Measurements from ENCODE around the gene KLHL41. TPM values are rescaled to one million over a fixed set of nuclear protein-coding genes. Genes with fewer than 3 reads are reported as not detected.
A peak's percentile ranks its signal among the peaks of the same experiment; 100 is the strongest.
"Not testable (repeated sequence)": the region's sequence is repeated elsewhere in the genome, so short reads cannot be mapped to it uniquely, and the experiment has no call there.

Gene KLHL41
- total RNA-seq, 3 donors from 2014 or later (not counting 1 experiment from before 2014, with no cell fraction given), result not detected

DNA sequence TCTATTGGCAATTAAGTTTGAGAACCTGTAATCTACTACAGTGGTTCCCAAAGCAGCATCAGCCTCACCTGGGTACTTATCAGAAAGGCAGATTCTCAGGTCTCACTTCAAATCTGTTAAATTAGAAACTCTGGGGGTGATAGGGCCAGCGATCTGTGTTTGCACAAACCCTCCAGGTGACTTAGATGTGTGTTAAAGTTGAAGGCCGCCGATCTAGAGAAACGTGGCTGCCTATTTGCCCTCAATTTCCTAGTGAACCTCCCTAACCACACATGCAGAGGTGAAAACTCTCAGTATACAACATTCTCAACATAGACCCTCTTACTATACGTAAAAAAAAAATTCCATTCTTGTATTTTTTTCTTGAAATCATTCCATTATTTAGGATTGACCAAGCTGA, 14.2 kb downstream of the KLHL41 start:
- DNase-seq (no peak), ATAC-seq (no peak)
- H3K27ac Mint-ChIP-seq, result no peak overlapping the region
- intact Hi-C loops (cut with micrococcal nuclease), result no loop called here
- 92% methylated on average over 4 of the region's 5 CpGs for WGBS (ENCODE audit: insufficient coverage)
- no peak overlapping the region for H3K27ac ChIP-seq (ENCODE audit: low read length)
- H3K36me3 ChIP-seq (ENCODE audit: control insufficient read depth, insufficient read depth, low read length), result no peaks in the 10 kb centered on the region
- H3K4me3 ChIP-seq (ENCODE audit: low read length), result no peak overlapping the region
- no peaks in the 10 kb centered on the region for H3K36me3 Mint-ChIP-seq
- H3K4me3 Mint-ChIP-seq, result no peak overlapping the region
- H3K27me3 ChIP-seq (ENCODE audit: control insufficient read depth, insufficient read depth, low read length), result no peaks in the 10 kb centered on the region
- H3K27me3 Mint-ChIP-seq (ENCODE audit: low read depth in 2 of 2), result no peaks in the 10 kb centered on the region
- H3K9me3 ChIP-seq (ENCODE audit: control insufficient read depth, insufficient read depth, low read length), result no peaks in the 10 kb centered on the region
- no peaks in the 10 kb centered on the region for H3K9me3 Mint-ChIP-seq
- H3K4me1 Mint-ChIP-seq, result no peaks in the 10 kb centered on the region
- TF ChIP-seq, protein P1, sequence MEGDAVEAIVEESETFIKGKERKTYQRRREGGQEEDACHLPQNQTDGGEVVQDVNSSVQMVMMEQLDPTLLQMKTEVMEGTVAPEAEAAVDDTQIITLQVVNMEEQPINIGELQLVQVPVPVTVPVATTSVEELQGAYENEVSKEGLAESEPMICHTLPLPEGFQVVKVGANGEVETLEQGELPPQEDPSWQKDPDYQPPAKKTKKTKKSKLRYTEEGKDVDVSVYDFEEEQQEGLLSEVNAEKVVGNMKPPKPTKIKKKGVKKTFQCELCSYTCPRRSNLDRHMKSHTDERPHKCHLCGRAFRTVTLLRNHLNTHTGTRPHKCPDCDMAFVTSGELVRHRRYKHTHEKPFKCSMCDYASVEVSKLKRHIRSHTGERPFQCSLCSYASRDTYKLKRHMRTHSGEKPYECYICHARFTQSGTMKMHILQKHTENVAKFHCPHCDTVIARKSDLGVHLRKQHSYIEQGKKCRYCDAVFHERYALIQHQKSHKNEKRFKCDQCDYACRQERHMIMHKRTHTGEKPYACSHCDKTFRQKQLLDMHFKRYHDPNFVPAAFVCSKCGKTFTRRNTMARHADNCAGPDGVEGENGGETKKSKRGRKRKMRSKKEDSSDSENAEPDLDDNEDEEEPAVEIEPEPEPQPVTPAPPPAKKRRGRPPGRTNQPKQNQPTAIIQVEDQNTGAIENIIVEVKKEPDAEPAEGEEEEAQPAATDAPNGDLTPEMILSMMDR (IDR thresholded peaks at IDR 0.05), result no peak
- H3K4me1 ChIP-seq (ENCODE audit: control insufficient read depth, insufficient read depth, low read length), result no peaks in the 10 kb centered on the region

DNA sequence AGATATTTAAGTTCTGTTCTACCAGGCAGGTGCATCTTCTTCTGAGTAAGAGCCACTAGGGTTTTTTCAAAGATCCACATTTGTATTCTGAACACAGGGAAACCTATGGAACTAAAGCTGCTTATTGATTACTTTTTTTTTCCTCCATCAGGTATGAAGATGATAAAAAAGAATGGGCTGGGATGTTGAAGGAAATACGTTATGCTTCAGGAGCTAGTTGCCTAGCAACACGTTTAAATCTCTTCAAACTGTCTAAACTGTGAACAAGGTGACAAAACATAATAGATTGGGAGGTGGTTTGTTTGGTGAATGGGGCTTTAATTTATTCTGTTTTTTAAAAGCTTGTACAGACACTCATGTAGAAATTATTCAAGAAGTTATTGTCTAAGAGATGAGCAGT, 15.9 kb downstream of the KLHL41 start:
- H3K27me3 Mint-ChIP-seq (ENCODE audit: low read depth in 2 of 2), result no peaks in the 10 kb centered on the region
- 87% methylated on average over 2 of the region's 2 CpGs for WGBS (ENCODE audit: insufficient coverage)

DNA sequence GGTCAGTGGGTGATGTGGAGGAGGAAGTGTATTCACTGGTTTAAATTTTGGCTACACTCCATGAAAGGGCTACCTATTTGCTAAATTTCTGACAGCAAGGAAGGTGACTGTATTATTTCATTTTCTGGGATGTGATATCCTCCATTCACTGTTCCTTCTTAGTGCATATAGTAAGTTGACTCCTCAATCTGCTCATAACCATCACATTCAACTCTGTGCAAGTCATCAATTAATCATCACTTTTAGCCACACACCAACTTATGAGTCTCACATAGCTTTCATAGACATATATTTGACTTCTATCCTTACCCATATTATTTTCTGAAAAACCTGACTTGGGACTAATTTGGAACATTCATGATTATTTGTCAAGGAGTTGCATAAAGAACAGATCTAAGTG, 16.9 kb downstream of the KLHL41 start:
- intact Hi-C loops (cut with micrococcal nuclease), result no loop called here
- H3K4me1 ChIP-seq (ENCODE audit: control insufficient read depth, insufficient read depth, low read length), result no peaks in the 10 kb centered on the region
- peaks cover 8% of the 10 kb centered on the region for H3K36me3 ChIP-seq (ENCODE audit: control insufficient read depth, insufficient read depth, low read length)
- no peaks in the 10 kb centered on the region for H3K9me3 ChIP-seq (ENCODE audit: control insufficient read depth, insufficient read depth, low read length)
- no peak overlapping the region for H3K4me3 ChIP-seq (ENCODE audit: low read length)
- Mint-ChIP-seq H3K27me3 (ENCODE audit: low read depth in 2 of 2) (no peaks in the 10 kb centered on the region), H3K4me1 (no peaks in the 10 kb centered on the region), H3K36me3 (peaks cover 6% of the 10 kb centered on the region), H3K4me3 (no peak overlapping the region), H3K9me3 (no peaks in the 10 kb centered on the region), H3K27ac (no peak overlapping the region)
- no peak for DNase-seq
- H3K27me3 ChIP-seq (ENCODE audit: control insufficient read depth, insufficient read depth, low read length), result no peaks in the 10 kb centered on the region
- TF ChIP-seq, protein P1 (IDR thresholded peaks at IDR 0.05), result no peak
- ATAC-seq, result no peak
- H3K27ac ChIP-seq (ENCODE audit: low read length), result no peak overlapping the region

More for the DNA sequence above, 15.9 kb downstream of the KLHL41 start:
- Mint-ChIP-seq H3K4me1 (no peaks in the 10 kb centered on the region), H3K4me3 (no peak overlapping the region), H3K9me3 (no peaks in the 10 kb centered on the region), H3K36me3 (peaks cover 6% of the 10 kb centered on the region), H3K27ac (no peak overlapping the region)
- Histone ChIP-seq H3K4me3 (ENCODE audit: low read length) (no peak overlapping the region), H3K4me1 (ENCODE audit: control insufficient read depth, insufficient read depth, low read length) (no peaks in the 10 kb centered on the region), H3K27ac (ENCODE audit: low read length) (no peak overlapping the region), H3K9me3 (ENCODE audit: control insufficient read depth, insufficient read depth, low read length) (no peaks in the 10 kb centered on the region), H3K27me3 (ENCODE audit: control insufficient read depth, insufficient read depth, low read length) (no peaks in the 10 kb centered on the region), H3K36me3 (ENCODE audit: control insufficient read depth, insufficient read depth, low read length) (peaks cover 8% of the 10 kb centered on the region)
- DNase-seq, result no peak
- TF ChIP-seq, protein P1 (IDR thresholded peaks at IDR 0.05), result no peak
- ATAC-seq, result no peak
- intact Hi-C loops (cut with micrococcal nuclease), result no loop called here

DNA sequence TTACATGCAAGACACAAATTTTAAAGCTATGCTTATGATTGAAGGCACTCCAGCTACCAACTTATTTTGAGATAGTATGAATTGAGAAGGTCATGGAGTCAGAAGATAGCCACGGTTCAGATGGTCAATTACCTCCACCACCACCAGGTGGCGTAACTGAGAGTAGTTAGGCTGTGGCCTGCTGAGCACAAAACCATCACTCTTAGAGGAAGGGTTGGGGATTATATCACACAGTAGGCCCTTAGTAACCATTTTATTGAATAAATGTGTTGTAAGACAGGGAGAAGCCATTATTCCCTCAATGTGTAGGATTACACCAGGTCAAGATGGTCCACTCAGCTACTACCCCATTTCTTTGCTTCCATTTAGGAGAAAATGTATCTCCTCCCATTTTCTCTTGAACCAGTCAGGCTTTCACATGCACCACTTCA, 18.8 kb downstream of the KLHL41 start:
- no peaks in the 10 kb centered on the region for H3K9me3 Mint-ChIP-seq
- Histone ChIP-seq H3K4me3 (ENCODE audit: low read length) (no peak overlapping the region), H3K27ac (ENCODE audit: low read length) (no peak overlapping the region), H3K27me3 (ENCODE audit: control insufficient read depth, insufficient read depth, low read length) (no peaks in the 10 kb centered on the region), H3K4me1 (ENCODE audit: control insufficient read depth, insufficient read depth, low read length) (no peaks in the 10 kb centered on the region), H3K9me3 (ENCODE audit: control insufficient read depth, insufficient read depth, low read length) (no peaks in the 10 kb centered on the region), H3K36me3 (ENCODE audit: control insufficient read depth, insufficient read depth, low read length) (peaks cover 8% of the 10 kb centered on the region)
- no peaks in the 10 kb centered on the region for H3K4me1 Mint-ChIP-seq
- peak; percentile 62 to 85 for DNase-seq
- WGBS (ENCODE audit: insufficient coverage), result no CpG with 5 or more reads among the region's 2 CpGs
- ATAC-seq, result peak; percentile 85 to 96 (median 89)
- intact Hi-C loops (cut with micrococcal nuclease), result loop anchor here (1.0 kb wide), 1 partner anchor 400 kb away; no protein-coding TSS in a partner anchor
- H3K27me3 Mint-ChIP-seq (ENCODE audit: low read depth in 2 of 2), result no peaks in the 10 kb centered on the region
- H3K36me3 Mint-ChIP-seq, result peaks cover 6% of the 10 kb centered on the region
- TF ChIP-seq, protein P1 (IDR thresholded peaks at IDR 0.05), result peak; percentile 97
- no peak overlapping the region for H3K27ac Mint-ChIP-seq
- H3K4me3 Mint-ChIP-seq, result no peak overlapping the region

DNA sequence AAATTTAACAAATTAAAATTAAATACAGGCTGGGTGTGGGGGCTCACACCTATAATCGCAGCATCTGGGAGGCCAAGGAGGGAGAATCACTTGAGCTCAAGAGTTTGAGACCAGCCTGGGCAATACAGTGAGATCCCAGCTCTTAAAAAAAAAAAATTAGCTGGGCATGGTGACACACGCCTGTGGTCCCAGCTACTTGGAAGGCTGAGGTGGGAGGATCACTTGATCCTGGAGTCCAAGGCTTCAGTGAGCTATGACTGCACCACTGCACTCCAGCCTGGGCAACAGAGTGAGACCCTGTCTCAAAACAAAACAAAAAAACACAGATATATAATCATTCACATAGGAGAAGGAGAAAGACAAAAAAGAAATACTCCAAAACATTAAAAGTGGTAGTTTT, 30.0 kb downstream of the KLHL41 start:
- H3K4me3 ChIP-seq (ENCODE audit: low read length); H3K36me3 ChIP-seq (ENCODE audit: control insufficient read depth, insufficient read depth, low read length); H3K4me1 Mint-ChIP-seq; H3K9me3 Mint-ChIP-seq; H3K9me3 ChIP-seq (ENCODE audit: control insufficient read depth, insufficient read depth, low read length); H3K36me3 Mint-ChIP-seq; H3K4me1 ChIP-seq (ENCODE audit: control insufficient read depth, insufficient read depth, low read length); H3K27ac Mint-ChIP-seq; H3K27ac ChIP-seq (ENCODE audit: low read length); ATAC-seq; DNase-seq; H3K27me3 ChIP-seq (ENCODE audit: control insufficient read depth, insufficient read depth, low read length); H3K27me3 Mint-ChIP-seq (ENCODE audit: low read depth in 2 of 2); intact Hi-C loops (cut with micrococcal nuclease); H3K4me3 Mint-ChIP-seq: not testable (repeated sequence)
- WGBS (ENCODE audit: insufficient coverage), result 98% methylated on average over 2 of the region's 2 CpGs
